SU-DHL-6 (cell line): Measurements from ENCODE around the gene KLF15.

Experiments used
- EZH2phosphoT487 ChIP-seq: fragments of 200-600 bp; sonication (generic), shearing (Covaris generic); conservative IDR thresholded peaks from 2 replicates; pipeline ENCODE4 v1.6.1; 2018; ENCODE audit warnings: mild to moderate bottlenecking, antibody characterized with exemption, low read length, moderate library complexity, mixed read lengths
- TF ChIP-seq, protein P1 (sequence below): fragments of 200-600 bp; sonication (generic); IDR thresholded peaks from one replicate; pipeline ENCODE4 v1.5.1; 2017; ENCODE audit warnings: antibody characterized with exemption, mild to moderate bottlenecking, low read length, moderate library complexity; ENCODE audit not compliant: insufficient read depth, poor library complexity, severe bottlenecking

DNA sequence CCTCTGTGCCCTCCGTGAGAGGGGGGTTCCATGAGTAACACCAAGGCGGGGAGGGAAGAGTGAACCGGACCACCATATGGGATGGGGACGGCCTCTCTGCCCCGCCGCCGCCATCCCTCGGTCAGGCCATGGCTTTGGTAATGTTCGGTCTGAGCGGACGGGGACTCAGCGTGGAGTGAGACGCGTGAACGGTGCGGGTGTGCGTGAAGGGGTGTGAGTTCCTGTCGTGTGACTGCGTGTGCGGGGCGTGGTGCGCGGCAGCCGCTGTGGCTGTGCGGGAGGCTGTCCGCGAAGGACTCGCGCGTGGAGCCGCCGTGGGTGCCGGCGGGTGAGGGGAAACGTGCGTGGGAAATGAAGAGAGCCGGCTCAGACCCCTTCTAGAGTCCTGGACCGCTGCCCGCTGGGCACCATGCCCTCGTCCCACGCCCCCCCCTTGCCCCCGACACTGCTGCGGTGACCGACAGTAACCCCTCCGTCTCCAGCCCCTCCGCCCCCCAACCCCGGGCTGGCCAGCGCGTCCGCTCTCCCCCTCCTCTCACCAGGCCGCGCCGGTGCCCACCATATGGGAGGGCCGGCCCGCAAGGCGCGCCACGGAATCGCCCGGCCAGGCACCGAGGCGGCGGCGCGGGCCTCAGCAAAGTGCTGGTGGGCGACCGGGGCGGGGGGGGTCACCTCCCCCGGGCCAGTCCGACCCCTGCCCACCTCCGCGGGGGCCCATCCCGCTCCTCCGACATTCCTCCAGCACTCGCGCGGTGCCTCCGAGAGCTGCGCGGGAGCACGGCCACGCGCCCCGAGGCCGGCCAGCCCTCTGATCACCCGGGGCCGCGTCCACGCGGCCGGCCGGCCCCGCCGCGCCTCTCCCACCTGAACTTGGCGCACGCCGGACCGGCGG, 589 bp downstream of the KLF15 start:
- TF ChIP-seq, protein P1, sequence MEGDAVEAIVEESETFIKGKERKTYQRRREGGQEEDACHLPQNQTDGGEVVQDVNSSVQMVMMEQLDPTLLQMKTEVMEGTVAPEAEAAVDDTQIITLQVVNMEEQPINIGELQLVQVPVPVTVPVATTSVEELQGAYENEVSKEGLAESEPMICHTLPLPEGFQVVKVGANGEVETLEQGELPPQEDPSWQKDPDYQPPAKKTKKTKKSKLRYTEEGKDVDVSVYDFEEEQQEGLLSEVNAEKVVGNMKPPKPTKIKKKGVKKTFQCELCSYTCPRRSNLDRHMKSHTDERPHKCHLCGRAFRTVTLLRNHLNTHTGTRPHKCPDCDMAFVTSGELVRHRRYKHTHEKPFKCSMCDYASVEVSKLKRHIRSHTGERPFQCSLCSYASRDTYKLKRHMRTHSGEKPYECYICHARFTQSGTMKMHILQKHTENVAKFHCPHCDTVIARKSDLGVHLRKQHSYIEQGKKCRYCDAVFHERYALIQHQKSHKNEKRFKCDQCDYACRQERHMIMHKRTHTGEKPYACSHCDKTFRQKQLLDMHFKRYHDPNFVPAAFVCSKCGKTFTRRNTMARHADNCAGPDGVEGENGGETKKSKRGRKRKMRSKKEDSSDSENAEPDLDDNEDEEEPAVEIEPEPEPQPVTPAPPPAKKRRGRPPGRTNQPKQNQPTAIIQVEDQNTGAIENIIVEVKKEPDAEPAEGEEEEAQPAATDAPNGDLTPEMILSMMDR = no peak
- TF ChIP-seq EZH2phosphoT487 = no peak
